Endothelial cell of umbilical vein (primary cell): ENCODE data around the gene WNT9A. TPM values are rescaled to one million over a fixed set of nuclear protein-coding genes. Genes with fewer than 3 reads are reported as not detected.

Source experiments
- BruUV-seq: library from RNA; stranded (reverse); fragments of 400-500 nt; replicated peaks from 2 replicates; lab custom pipeline; 2021; lab: Mats Ljungman, UMichigan
- CTCF ChIA-PET: fragments of 300-600, 350-600 bp; sonication (Branson Sonifier 250); formaldehyde crosslinking; loops from one replicate; lab custom pipeline; 2021; ENCODE audit warnings: antibody characterized with exemption, inconsistent platforms; lab: Charles Lee
- POLR2A ChIA-PET: fragments of 300-600, 350-600 bp; sonication (Branson Sonifier 250); formaldehyde crosslinking; loops from one replicate; lab custom pipeline; 2021; ENCODE audit warnings: antibody characterized with exemption, inconsistent platforms; lab: Charles Lee
- DNase-seq: peaks from one replicate; pipeline ENCODE4 v3.0.0-alpha.2; 2011; ENCODE audit warnings: low read depth, low spot score
- FAIRE-seq: peaks from 2 replicates; lab custom pipeline; 2011; peaks lifted over from hg19 to GRCh38; lab: Jason Lieb, UNC
- H2AFZ ChIP-seq: 2 replicates; pipeline ENCODE4 v1.6.0; 2012; ENCODE audit warnings: low read depth, low read length, control low read depth, inconsistent platforms
- H3K27ac ChIP-seq: 2 replicates; pipeline ENCODE4 v1.5.1; 2011; ENCODE audit warnings: low read depth, mild to moderate bottlenecking, control low read depth, low read length, moderate library complexity; ENCODE audit not compliant: insufficient read depth
- H3K27me3 ChIP-seq, 2 experiments: 2 replicates each; pipeline versions ENCODE4 v1.6.0 to v1.6.1; 2011; ENCODE audit warnings: low read length in 2 of 2, mixed read lengths in 1 of 2; ENCODE audit not compliant: control insufficient read depth in 2 of 2, insufficient read depth in 2 of 2
- H3K36me3 ChIP-seq, 2 experiments: 2 replicates in 1 of 2; 3 replicates in 1 of 2; pipeline ENCODE4 v1.5.1; 2011; ENCODE audit warnings: low read length in 2 of 2, mild to moderate bottlenecking in 1 of 2, moderate library complexity in 1 of 2; ENCODE audit not compliant: control insufficient read depth in 2 of 2, insufficient read depth in 2 of 2; ENCODE audit errors: extremely low read depth in 1 of 2
- H3K4me1 ChIP-seq: 3 replicates; pipeline ENCODE4 v1.5.1; 2011; ENCODE audit warnings: mild to moderate bottlenecking, low read length; ENCODE audit not compliant: control insufficient read depth, insufficient read depth; ENCODE audit errors: extremely low read depth
- H3K4me2 ChIP-seq: 2 replicates; pipeline ENCODE4 v1.6.1; 2011; ENCODE audit warnings: low read length, control low read depth, mixed read lengths; ENCODE audit not compliant: insufficient read depth
- H3K4me3 ChIP-seq, 3 experiments: fragments of 200-600 bp in 1 of 3; sonication (generic), shearing (Covaris generic) in 1 of 3; replicated peaks in 1 of 3; 2 replicates each; pipeline ENCODE4 v1.5.1; 2011 to 2016; ENCODE audit warnings: control low read depth in 3 of 3, low read length in 3 of 3, mild to moderate bottlenecking in 2 of 3, inconsistent platforms in 1 of 3, low read depth in 1 of 3, moderate library complexity in 1 of 3; ENCODE audit not compliant: insufficient read depth in 1 of 3
- H3K79me2 ChIP-seq: 2 replicates; pipeline ENCODE4 v1.6.0; 2012; ENCODE audit warnings: low read length, inconsistent platforms; ENCODE audit not compliant: control insufficient read depth, insufficient read depth
- H3K9ac ChIP-seq: replicated peaks from 2 replicates; pipeline ENCODE3; 2011; ENCODE audit warnings: low read length, control low read depth; ENCODE audit not compliant: insufficient read depth; ENCODE audit errors: extremely low read depth
- H3K9me1 ChIP-seq: replicated peaks from 3 replicates; pipeline ENCODE4 v1.6.0; 2011; ENCODE audit warnings: mild to moderate bottlenecking, low read length; ENCODE audit not compliant: control insufficient read depth, insufficient read depth; ENCODE audit errors: extremely low read depth
- H3K9me3 ChIP-seq: replicated peaks from 2 replicates; pipeline ENCODE4 v1.5.1; 2012; ENCODE audit warnings: low read length, inconsistent platforms; ENCODE audit not compliant: control insufficient read depth, insufficient read depth
- H4K20me1 ChIP-seq: replicated peaks from 2 replicates; pipeline ENCODE3; 2011; ENCODE audit warnings: mild to moderate bottlenecking, low read length; ENCODE audit not compliant: control insufficient read depth, insufficient read depth; ENCODE audit errors: extremely low read depth
- CTCF ChIP-seq, 2 donors: IDR thresholded peaks; 1 replicate in 1 of 2; 2 replicates in 1 of 2; pipeline ENCODE4 v1.5.1; 2011; ENCODE audit warnings: low read length in 2 of 2, mild to moderate bottlenecking in 2 of 2, moderate library complexity in 2 of 2, control low read depth in 1 of 2, inconsistent platforms in 1 of 2, low read depth in 1 of 2; ENCODE audit not compliant: insufficient read depth in 1 of 2; ENCODE audit errors: extremely low read depth in 1 of 2
- EZH2 ChIP-seq: IDR thresholded peaks from 2 replicates; pipeline ENCODE4 v1.6.1; 2012; ENCODE audit warnings: borderline replicate concordance, low read depth, mild to moderate bottlenecking, moderate library complexity, low read length, inconsistent platforms; ENCODE audit not compliant: severe bottlenecking
- FOS ChIP-seq: IDR thresholded peaks from 2 replicates; pipeline ENCODE4 v1.6.1; 2011; ENCODE audit warnings: mild to moderate bottlenecking, low read length, moderate library complexity, borderline replicate concordance; ENCODE audit not compliant: insufficient read depth
- GATA2 ChIP-seq: IDR thresholded peaks from 2 replicates; pipeline ENCODE4 v1.7.0; 2011; ENCODE audit warnings: low read depth, mild to moderate bottlenecking, moderate library complexity, mixed read lengths, low read length; ENCODE audit not compliant: insufficient read length, insufficient read depth
- JUN ChIP-seq: IDR thresholded peaks from 2 replicates; pipeline ENCODE4 v1.6.1; 2011; ENCODE audit warnings: borderline replicate concordance, low read depth; ENCODE audit not compliant: insufficient read length, insufficient read depth
- MAX ChIP-seq: IDR thresholded peaks from 2 replicates; pipeline ENCODE4 v1.6.1; 2011; ENCODE audit not compliant: insufficient read depth, insufficient read length
- MYC ChIP-seq: IDR thresholded peaks from one replicate; pipeline ENCODE4 v1.6.1; 2011; ENCODE audit warnings: mild to moderate bottlenecking, low read depth, low read length
- POLR2A ChIP-seq: IDR thresholded peaks from 2 replicates; pipeline ENCODE4 v1.6.1; 2012; ENCODE audit warnings: low read depth, mild to moderate bottlenecking, control low read depth, low read length
- POLR2AphosphoS5 ChIP-seq: IDR thresholded peaks from 2 replicates; pipeline ENCODE4 v1.6.1; 2012; ENCODE audit warnings: low read depth, mild to moderate bottlenecking, control low read depth, low read length, moderate library complexity; ENCODE audit not compliant: insufficient read depth
- dilution Hi-C: fragments of 300-500 bp; cut with MboI; formaldehyde crosslinking; loops from one replicate; pipeline ENCODE4 v1.15.0; 2019; ENCODE audit warnings: low sequenced_read_pairs; ENCODE audit not compliant: extremely low pct_ligation_motif_present
- intact Hi-C: fragments of 100-400 bp; cut with micrococcal nuclease; formaldehyde crosslinking; loops from one replicate; pipeline ENCODE4 v1.10.0; 2022
- polyA plus RNA-seq, 4 experiments: library from polyadenylated mRNA; depleted of rRNA in 3 of 4; stranded (reverse) in 3 of 4; unstranded in 1 of 4; fragments of >200 nt; gene quantifications; 2 replicates each; pipeline versions ENCODE4 v1.2.1 to v1.2.3, GENCODE V29; 2011 to 2012; ENCODE audit warnings: missing spikeins in 1 of 4
- total RNA-seq: library from RNA; stranded (reverse); gene quantifications from 2 replicates; pipeline ENCODE4 v1.2.3, GENCODE V29; 2021

The WNT9A gene
- total and polyA plus RNA-seq, 2 donors (not counting 3 experiments of a cell fraction or from before 2014, with no cell fraction given): 5.4 to 6.2 TPM

- DNase-seq (no peak), FAIRE-seq (no peak)
- ChIA-PET CTCF (no interaction called here), POLR2A (no interaction called here)
- H3K36me3 ChIP-seq: no peaks in the 10 kb centered on the region
- H3K79me2 ChIP-seq: no peaks in the 10 kb centered on the region
- H3K9me1 ChIP-seq: no peaks in the 10 kb centered on the region
- no peaks in the 10 kb centered on the region for H3K9me3 ChIP-seq
- BruUV-seq: no TSS peak
- no peak overlapping the region for H3K27ac ChIP-seq
- no peak for TF ChIP-seq GATA2
- no peak for TF ChIP-seq POLR2AphosphoS5
- no peak for TF ChIP-seq POLR2A
- no peak for TF ChIP-seq MAX
- no peak for TF ChIP-seq CTCF (IDR thresholded peaks at IDR 0.05; ENCODE audit: extremely low read depth in 1 of 2, insufficient read depth in 1 of 2, low read depth in 1 of 2, low read length in 2 of 2)
- no peak for TF ChIP-seq EZH2
- no peak for TF ChIP-seq MYC
- TF ChIP-seq FOS: no peak
- no peak for TF ChIP-seq JUN
- no peak overlapping the region for H3K4me2 ChIP-seq
- dilution Hi-C loops: no loop called here
- H3K27me3 ChIP-seq: no peaks in the 10 kb centered on the region
- H3K9ac ChIP-seq: no peak overlapping the region
- H4K20me1 ChIP-seq: no peaks in the 10 kb centered on the region
- H2AFZ ChIP-seq: no peak overlapping the region
- H3K4me1 ChIP-seq: no peaks in the 10 kb centered on the region
- intact Hi-C loops: loop anchor here (5.0 to 10.0 kb wide), 2 partner anchors 76 to 218 kb away; no protein-coding TSS in a partner anchor
- no peak overlapping the region for H3K4me3 ChIP-seq
These were observed 48.6 kb upstream of the WNT9A start for GRCh38 chr1:227996187-227996950.
